GM23338 (cell line): Measurements from ENCODE around the gene GLCE. TPM values are rescaled to one million over a fixed set of nuclear protein-coding genes. Genes with fewer than 3 reads are reported as not detected.

Experiments used
- ATAC-seq: fragments of 200-7000 bp; cut with Tn5 transposase; 3 replicates; pipeline ENCODE4 v1.9.1; 2020
- DNase-seq: peaks from one replicate; pipeline ENCODE4 v3.0.0-alpha.2; 2015; ENCODE audit warnings: low spot score
- H2AFZ ChIP-seq: fragments of 200-600 bp; sonication (generic); 2 replicates; pipeline ENCODE4 v1.8.0; 2016; ENCODE audit warnings: antibody characterized with exemption, mild to moderate bottlenecking, moderate library complexity
- H3F3A ChIP-seq: fragments of 200-600 bp; sonication (generic); replicated peaks from 2 replicates; pipeline ENCODE4 v1.8.0; 2017; ENCODE audit warnings: antibody characterized with exemption, mixed run types, low read depth
- H3K27ac ChIP-seq: fragments of 200-600 bp; sonication (generic); 2 replicates; pipeline ENCODE4 v1.6.1; 2016; ENCODE audit warnings: low read depth
- H3K27me3 ChIP-seq: fragments of 200-600 bp; sonication (generic); 2 replicates; pipeline ENCODE4 v1.8.0; 2016; ENCODE audit warnings: mild to moderate bottlenecking, mixed run types, moderate library complexity; ENCODE audit not compliant: insufficient read depth
- H3K36me3 ChIP-seq: fragments of 200-600 bp; sonication (generic); 2 replicates; pipeline ENCODE4 v1.8.0; 2016; ENCODE audit warnings: mild to moderate bottlenecking; ENCODE audit not compliant: insufficient read depth
- H3K4me1 ChIP-seq: fragments of 200-600 bp; sonication (generic); 2 replicates; pipeline ENCODE4 v1.8.0; 2016; ENCODE audit warnings: mild to moderate bottlenecking, moderate library complexity; ENCODE audit not compliant: insufficient read depth
- H3K4me2 ChIP-seq: fragments of 200-600 bp; sonication (generic); 2 replicates; pipeline ENCODE4 v1.7.1; 2017; ENCODE audit warnings: mixed run types
- H3K4me3 ChIP-seq: fragments of 200-600 bp; sonication (generic); 2 replicates; pipeline ENCODE4 v1.6.1; 2016; ENCODE audit warnings: mixed run types
- H3K79me2 ChIP-seq: fragments of 200-600 bp; sonication (generic); replicated peaks from 2 replicates; pipeline ENCODE4 v1.8.0; 2017; ENCODE audit warnings: mild to moderate bottlenecking; ENCODE audit not compliant: insufficient read depth
- H3K9me2 ChIP-seq: fragments of 200-600 bp; sonication (generic); 2 replicates; pipeline ENCODE4 v1.8.0; 2017; ENCODE audit not compliant: insufficient read depth
- H4K20me1 ChIP-seq: fragments of 200-600 bp; sonication (generic); replicated peaks from 2 replicates; pipeline ENCODE4 v1.8.0; 2017; ENCODE audit warnings: mild to moderate bottlenecking; ENCODE audit not compliant: insufficient read depth
- H3K27ac Mint-ChIP-seq: 2 replicates; pipeline ENCODE4 v1.8.0; 2020; ENCODE audit warnings: inconsistent platforms, mild to moderate bottlenecking, moderate library complexity, mixed read lengths
- H3K27me3 Mint-ChIP-seq: 3 replicates; pipeline ENCODE4 v1.8.0; 2022; ENCODE audit warnings: low read depth, mild to moderate bottlenecking, moderate library complexity, mixed read lengths, inconsistent platforms; ENCODE audit not compliant: insufficient read depth, poor library complexity
- H3K36me3 Mint-ChIP-seq: 3 replicates; pipeline ENCODE4 v1.8.0; 2021; ENCODE audit warnings: low read depth, mild to moderate bottlenecking, inconsistent platforms, moderate library complexity, mixed read lengths
- H3K4me1 Mint-ChIP-seq: 3 replicates; pipeline ENCODE4 v1.8.0; 2020; ENCODE audit warnings: mild to moderate bottlenecking, inconsistent platforms, mixed read lengths
- H3K4me3 Mint-ChIP-seq: 3 replicates; pipeline ENCODE4 v1.8.0; 2021; ENCODE audit warnings: moderate library complexity, mild to moderate bottlenecking, inconsistent platforms, mixed read lengths
- H3K9me3 Mint-ChIP-seq: 3 replicates; pipeline ENCODE4 v1.8.0; 2020; ENCODE audit warnings: moderate library complexity, mild to moderate bottlenecking, inconsistent platforms, mixed read lengths
- CREB1 ChIP-seq: fragments of 250-450 bp; sonication (Bioruptor Pico); IDR thresholded peaks from 2 replicates; pipeline ENCODE4 v1.5.0; 2020; ENCODE audit warnings: low read depth, mild to moderate bottlenecking, moderate library complexity
- CTCF ChIP-seq, 2 experiments: fragments of 200-600 bp in 1 of 2; sonication (generic) in 1 of 2; conservative IDR thresholded peaks; 2 replicates each; pipeline versions ENCODE4 v1.5.1 to v1.6.1; 2016 to 2017; ENCODE audit warnings: antibody characterized with exemption in 2 of 2, low read depth in 2 of 2, mild to moderate bottlenecking in 2 of 2, moderate library complexity in 1 of 2
- ETS1 ChIP-seq: IDR thresholded peaks from 2 replicates; pipeline ENCODE4 v1.6.1; 2016; ENCODE audit warnings: antibody characterized with exemption
- EZH2 ChIP-seq: fragments of 200-600 bp; sonication (generic); IDR thresholded peaks from one replicate; pipeline ENCODE4 v1.8.0; 2017; ENCODE audit warnings: antibody characterized with exemption, mild to moderate bottlenecking, low read depth; ENCODE audit not compliant: unreplicated experiment
- EZH2phosphoT487 ChIP-seq: fragments of 200-600 bp; sonication (generic); IDR thresholded peaks from one replicate; pipeline ENCODE4 v1.8.1; 2018; ENCODE audit warnings: antibody characterized with exemption; ENCODE audit not compliant: unreplicated experiment
- JUNB ChIP-seq: IDR thresholded peaks from one replicate; pipeline ENCODE4 v1.6.1; 2016; ENCODE audit warnings: antibody characterized with exemption; ENCODE audit not compliant: unreplicated experiment
- NANOG ChIP-seq: IDR thresholded peaks from 2 replicates; pipeline ENCODE4 v1.6.1; 2016; ENCODE audit warnings: antibody characterized with exemption, borderline replicate concordance
- POLR2AphosphoS5 ChIP-seq: IDR thresholded peaks from 2 replicates; pipeline ENCODE4 v1.6.1; 2016; ENCODE audit warnings: antibody characterized with exemption, low read depth
- REST ChIP-seq: IDR thresholded peaks from one replicate; pipeline ENCODE4 v1.6.1; 2018; ENCODE audit warnings: antibody characterized with exemption; ENCODE audit not compliant: unreplicated experiment
- STAT1 ChIP-seq: IDR thresholded peaks from one replicate; pipeline ENCODE4 v1.6.1; 2016; ENCODE audit warnings: antibody characterized with exemption; ENCODE audit not compliant: unreplicated experiment
- ZNF114 ChIP-seq: fragments of 250-450 bp; sonication (Bioruptor Pico); IDR thresholded peaks from 2 replicates; pipeline ENCODE4 v1.5.0; 2020; ENCODE audit warnings: mild to moderate bottlenecking, moderate library complexity
- ZNF331 ChIP-seq: fragments of 250-450 bp; sonication (Bioruptor Pico); IDR thresholded peaks from 2 replicates; pipeline ENCODE4 v1.5.0; 2020; ENCODE audit warnings: low read depth, mild to moderate bottlenecking, moderate library complexity
- ZNF462 ChIP-seq: fragments of 250-450 bp; sonication (Bioruptor Pico); IDR thresholded peaks from 2 replicates; pipeline ENCODE4 v1.5.0; 2020; ENCODE audit warnings: mild to moderate bottlenecking, moderate library complexity
- polyA plus RNA-seq: library from polyadenylated mRNA; unstranded; fragments of >200 nt; fragmentation: Nextera tagmentation; extraction: Ambion mirVana; gene quantifications from 2 replicates; pipeline ENCODE4 v1.2.1, GENCODE V29; 2016
- total RNA-seq: library from RNA; depleted of rRNA; stranded (reverse); fragments of >200 nt; shearing (Covaris generic); gene quantifications from 2 replicates; pipeline ENCODE4 v1.2.3, GENCODE V29; 2014

GLCE gene
- total and polyA plus RNA-seq, 2 experiments from 2014 or later: 7.5 to 15.5 TPM

GRCh38 chr15:69236505-69236904 is 76.1 kb downstream of the GLCE start:
- no peaks in the 10 kb centered on the region for H3K27me3 ChIP-seq
- ATAC-seq (no peak), DNase-seq (no peak)
- Mint-ChIP-seq H3K4me3 (no peak overlapping the region), H3K36me3 (peaks cover 11% of the 10 kb centered on the region; the same call in 2 of the 3 replicates), H3K27ac (no peak overlapping the region), H3K4me1 (no peaks in the 10 kb centered on the region), H3K9me3 (no peaks in the 10 kb centered on the region; the same call in 2 of the 3 replicates), H3K27me3 (no peaks in the 10 kb centered on the region)
- no peak overlapping the region for H3K4me3 ChIP-seq
- no peaks in the 10 kb centered on the region for H3K36me3 ChIP-seq
- no peaks in the 10 kb centered on the region for H3K4me1 ChIP-seq
- no peak overlapping the region for H3K4me2 ChIP-seq
- no peak for TF ChIP-seq CTCF (conservative IDR thresholded peaks at IDR 0.05; ENCODE audit: low read depth in 2 of 2)
- TF ChIP-seq EZH2: no peak
- TF ChIP-seq STAT1: no peak
- no peak for TF ChIP-seq POLR2AphosphoS5
- TF ChIP-seq ZNF462 (CRISPR knock-in tag): no peak
- TF ChIP-seq JUNB: no peak
- TF ChIP-seq EZH2phosphoT487: no peak
- TF ChIP-seq ZNF114 (CRISPR knock-in tag): no peak
- no peak for TF ChIP-seq CREB1 (CRISPR knock-in tag)
- TF ChIP-seq NANOG: no peak
- TF ChIP-seq REST: no peak
- no peak for TF ChIP-seq ETS1
- TF ChIP-seq ZNF331 (CRISPR knock-in tag): no peak
- no peaks in the 10 kb centered on the region for H3K79me2 ChIP-seq
- no peak overlapping the region for H3K27ac ChIP-seq
- no peaks in the 10 kb centered on the region for H3F3A ChIP-seq
- H4K20me1 ChIP-seq: no peaks in the 10 kb centered on the region
- H3K9me2 ChIP-seq: no peaks in the 10 kb centered on the region
- H2AFZ ChIP-seq: no peak overlapping the region
